Body of pancreas (tissue), 4 donors: ENCODE data around the gene GARIN1A.
"Not testable (repeated sequence)": the region's sequence is repeated elsewhere in the genome, so short reads cannot be mapped to it uniquely, and the experiment has no call there.

Experiments
- POLR2A ChIP-seq, 3 donors: fragments of 450-650 bp; IDR thresholded peaks; one replicate each; pipeline ENCODE4 v1.6.1; 2016; ENCODE audit warnings: antibody characterized with exemption in 3 of 3, mild to moderate bottlenecking in 2 of 3
- TF ChIP-seq, protein P1 (sequence below), 7 experiments: fragments of 450-650 bp in 4 of 7; fragments of 200-600 bp in 3 of 7; sonication (generic) in 3 of 7; IDR thresholded peaks; one replicate each; pipeline ENCODE4 v1.5.1; 2016 to 2019; ENCODE audit warnings: antibody characterized with exemption in 7 of 7

DNA sequence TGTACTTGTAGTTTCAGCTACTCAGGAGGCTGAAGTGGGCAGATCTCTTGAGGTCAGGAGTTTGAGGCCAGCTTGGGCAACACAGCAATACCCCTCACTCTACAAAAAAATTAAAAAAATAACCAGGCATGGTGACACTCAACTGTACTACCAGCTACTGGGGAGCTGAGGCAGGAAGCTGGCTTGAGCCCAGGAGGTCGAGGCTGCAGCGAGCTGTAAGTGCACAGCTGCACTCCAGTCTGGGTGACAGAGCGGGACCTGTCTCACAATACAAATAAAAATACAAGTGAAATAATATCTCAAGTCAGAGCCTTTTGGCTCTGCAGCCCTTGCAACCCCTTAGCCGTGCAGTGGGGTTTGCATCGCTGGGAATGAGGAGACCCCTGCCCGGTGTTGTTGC is 25.2 kb upstream of the GARIN1A start:
- TF ChIP-seq, protein P1, sequence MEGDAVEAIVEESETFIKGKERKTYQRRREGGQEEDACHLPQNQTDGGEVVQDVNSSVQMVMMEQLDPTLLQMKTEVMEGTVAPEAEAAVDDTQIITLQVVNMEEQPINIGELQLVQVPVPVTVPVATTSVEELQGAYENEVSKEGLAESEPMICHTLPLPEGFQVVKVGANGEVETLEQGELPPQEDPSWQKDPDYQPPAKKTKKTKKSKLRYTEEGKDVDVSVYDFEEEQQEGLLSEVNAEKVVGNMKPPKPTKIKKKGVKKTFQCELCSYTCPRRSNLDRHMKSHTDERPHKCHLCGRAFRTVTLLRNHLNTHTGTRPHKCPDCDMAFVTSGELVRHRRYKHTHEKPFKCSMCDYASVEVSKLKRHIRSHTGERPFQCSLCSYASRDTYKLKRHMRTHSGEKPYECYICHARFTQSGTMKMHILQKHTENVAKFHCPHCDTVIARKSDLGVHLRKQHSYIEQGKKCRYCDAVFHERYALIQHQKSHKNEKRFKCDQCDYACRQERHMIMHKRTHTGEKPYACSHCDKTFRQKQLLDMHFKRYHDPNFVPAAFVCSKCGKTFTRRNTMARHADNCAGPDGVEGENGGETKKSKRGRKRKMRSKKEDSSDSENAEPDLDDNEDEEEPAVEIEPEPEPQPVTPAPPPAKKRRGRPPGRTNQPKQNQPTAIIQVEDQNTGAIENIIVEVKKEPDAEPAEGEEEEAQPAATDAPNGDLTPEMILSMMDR (IDR thresholded peaks at IDR 0.05): not testable (repeated sequence)
- TF ChIP-seq POLR2A (IDR thresholded peaks at IDR 0.05): not testable (repeated sequence)
